EH (cell line): ENCODE results near the gene SYTL5.

Experiments used
- DNase-seq: peaks from one replicate; pipeline ENCODE4 v3.0.0-alpha.2; 2015; ENCODE audit warnings: low read depth

Gene SYTL5

DNA sequence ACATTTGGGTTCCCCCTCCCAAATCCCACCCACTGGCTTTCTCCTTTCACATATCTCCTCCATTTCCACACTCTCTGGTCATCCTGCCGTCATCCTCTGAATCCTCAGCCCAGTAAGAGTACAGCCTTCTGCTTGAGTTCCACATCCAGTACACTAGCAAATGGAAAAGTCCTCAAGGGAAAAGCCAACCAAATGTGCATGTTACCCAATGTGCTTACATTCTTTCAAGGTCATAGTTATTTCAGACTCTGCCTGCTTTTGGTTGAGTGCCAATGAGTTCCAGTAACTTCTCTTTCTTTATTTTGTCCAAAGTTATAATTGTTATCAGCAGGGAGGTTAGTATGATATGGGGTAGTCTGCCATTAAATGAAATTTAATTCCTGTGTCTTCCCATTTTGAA, 136.3 kb downstream of the SYTL5 start:
- peak; percentile 17 for DNase-seq

DNA sequence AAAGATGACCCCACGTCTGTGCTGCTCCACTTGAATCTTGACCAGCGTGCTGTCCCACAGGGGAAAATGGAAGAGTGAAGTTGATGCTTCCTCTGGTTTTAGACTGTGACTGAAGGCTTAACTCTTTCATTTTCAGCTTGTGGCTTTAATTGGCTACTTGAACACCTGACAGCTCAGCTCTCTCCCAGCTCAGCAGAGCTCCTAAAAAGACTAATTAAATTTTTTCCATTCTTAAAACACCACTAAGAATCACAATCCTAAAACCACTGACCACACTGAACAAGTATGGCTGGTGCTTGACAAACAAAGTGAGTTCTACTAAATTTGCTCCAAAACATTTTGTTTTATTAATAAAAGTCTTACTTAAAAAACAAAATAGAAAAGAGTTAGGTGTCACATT, 142.7 kb downstream of the SYTL5 start:
- DNase-seq: no peak

DNA sequence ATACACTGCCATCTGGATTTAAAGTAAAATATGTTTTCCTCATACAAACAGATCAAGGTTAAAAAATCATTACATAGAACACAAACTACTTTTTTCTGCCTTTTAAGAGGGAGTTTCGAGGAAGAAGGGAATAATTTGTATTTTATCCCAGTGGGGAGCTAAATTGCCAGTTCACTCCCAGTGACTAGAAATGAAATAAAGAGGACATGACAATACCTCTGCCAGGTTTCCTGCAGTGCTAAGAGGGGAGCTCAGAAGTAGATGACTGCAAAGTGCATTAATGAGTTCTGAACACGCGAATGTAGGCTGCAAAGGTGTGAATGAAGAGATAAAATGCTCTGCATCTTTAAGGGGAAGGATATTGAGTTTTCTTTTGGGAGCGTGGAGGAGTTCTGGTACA, 144.6 kb downstream of the SYTL5 start:
- DNase-seq: no peak

DNA sequence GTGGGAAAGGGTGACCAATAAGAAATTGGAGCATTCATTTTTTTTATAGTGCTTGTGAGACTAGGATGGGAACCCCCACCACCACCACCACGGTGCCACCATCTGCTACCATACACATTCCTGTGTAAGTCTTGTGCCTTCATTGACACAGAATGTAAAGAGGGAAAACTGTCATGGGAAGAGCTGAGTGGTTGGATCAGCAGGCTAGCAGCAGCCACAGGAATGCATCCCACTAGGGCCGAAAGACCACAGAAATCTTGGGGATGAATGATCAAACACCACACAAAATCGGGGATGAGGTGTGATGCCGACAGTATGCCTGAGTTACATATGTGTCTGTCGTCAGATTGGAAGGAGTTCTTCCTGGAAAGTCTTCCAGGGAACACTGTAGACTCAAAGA, 145.1 kb downstream of the SYTL5 start:
- peak; percentile 13 for DNase-seq

DNA sequence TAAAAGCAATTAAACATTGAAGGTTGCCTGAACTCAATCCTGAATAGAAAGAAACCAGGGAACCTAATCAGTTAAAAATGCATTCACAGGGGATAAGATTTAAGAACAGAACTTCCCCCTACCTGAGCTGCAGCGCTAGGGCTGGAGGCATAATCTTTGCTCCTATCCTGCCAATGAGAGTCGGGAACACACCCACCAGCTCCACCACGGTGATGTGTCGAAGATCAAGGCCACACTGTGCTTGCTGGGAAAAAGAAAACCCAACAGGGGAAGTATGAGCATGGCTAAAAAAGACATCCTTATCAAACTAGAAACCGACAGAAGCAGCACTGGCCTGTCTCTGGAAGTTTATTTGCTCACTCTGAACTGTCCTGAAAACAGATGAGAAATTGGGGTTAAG, 148.0 kb downstream of the SYTL5 start:
- no peak for DNase-seq

DNA sequence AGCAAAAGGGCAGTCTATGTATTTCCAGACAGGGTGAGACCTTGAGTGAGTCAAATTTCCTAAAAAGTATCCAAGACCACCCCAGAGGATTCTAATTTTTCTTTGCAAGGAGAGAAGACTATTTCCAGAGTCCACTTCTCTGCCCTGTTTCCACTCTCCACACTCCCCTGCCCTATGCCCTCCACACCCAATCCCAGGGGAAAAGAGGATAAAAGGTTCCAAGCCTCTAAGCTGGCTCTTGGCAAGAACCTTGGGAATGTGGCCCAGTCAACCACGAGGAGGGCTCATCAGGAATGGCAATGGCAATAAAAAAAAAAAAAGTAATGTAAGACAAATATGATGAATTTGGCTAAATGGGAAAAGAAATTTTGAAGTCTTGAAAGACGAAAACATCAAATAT, 148.5 kb downstream of the SYTL5 start:
- DNase-seq: no peak

DNA sequence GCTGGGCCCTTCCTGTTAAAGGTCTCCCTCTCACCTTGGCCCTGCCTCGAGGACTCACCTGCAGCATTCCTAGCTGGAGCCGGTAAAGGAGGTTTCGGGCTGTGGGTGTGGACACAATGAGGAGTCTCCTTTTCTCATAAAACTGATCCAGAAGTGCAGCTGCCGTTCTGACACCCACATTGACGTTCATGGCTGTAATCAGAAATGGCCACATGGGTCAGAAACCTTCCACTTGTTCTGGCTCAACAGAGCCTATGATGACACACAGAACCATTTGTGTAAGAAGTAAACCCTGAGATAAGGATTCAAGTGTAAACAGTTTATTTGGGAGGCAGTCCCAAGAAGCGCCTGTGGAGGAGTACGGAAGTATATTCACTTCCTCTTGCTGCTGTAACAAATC, 150.5 kb downstream of the SYTL5 start:
- DNase-seq: no peak

DNA sequence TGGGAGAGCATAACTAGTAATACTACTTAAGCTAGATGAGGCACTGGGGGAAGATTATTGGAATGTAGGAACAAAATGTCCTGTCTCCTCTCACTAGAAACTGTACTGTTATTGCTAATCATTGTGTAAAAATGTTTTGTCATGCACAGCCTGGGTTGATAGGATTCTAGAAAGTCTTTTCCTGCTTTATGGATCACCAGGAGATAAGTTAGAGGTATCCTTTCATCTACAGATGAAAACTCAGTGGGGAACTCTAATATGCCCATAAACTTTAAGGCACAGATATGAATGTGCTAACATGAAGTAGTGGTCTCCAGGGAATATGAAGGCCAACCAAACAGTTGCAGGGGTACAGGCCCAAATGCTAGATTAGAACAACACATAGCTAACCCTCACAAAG, 156.8 kb downstream of the SYTL5 start:
- DNase-seq: no peak

DNA sequence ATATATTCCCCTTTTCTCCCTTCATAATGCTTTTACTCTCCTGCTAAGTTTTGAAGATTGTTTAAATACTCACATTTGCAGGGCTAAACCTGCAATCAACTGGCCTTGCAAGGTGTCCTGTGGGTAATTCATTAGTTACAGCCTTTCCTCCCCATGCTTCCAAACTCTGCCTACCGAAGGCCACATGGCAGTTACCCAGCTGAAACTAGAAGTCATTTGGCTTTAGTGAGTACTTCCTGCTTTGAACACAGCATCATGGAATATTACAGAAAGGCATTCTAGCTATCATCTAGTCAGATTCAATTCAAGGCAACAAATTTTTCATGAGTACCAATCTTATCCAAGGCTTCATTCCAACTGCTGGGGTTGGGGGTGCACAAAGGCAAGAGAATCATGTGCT, 158.7 kb downstream of the SYTL5 start:
- DNase-seq: no peak

DNA sequence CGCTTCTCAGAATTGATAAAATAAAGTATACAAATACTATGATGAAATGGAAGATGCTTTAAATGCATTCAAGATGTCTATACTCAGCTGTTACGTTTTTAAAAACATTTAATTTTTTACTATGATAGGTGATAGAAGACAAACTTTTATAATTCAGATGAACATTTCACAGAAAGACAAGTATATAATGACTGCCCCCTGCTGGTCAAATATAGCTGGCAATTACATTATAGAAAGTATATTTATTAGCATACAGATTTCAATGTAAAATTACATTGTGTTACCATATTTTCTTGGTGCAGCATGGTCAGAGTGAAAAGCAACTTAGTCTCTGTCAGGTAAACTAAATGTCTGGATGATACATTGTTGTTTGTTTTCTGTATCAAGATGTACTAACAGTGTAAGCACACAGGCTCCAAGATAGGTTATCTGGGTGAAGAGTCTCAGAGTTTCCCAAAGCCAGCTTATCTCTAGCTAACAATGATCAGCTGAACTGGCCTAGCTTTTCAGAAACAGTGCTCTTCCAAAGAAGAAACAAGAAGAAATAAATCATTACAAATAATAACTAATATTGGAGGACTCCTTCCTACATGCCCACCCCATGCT, 160.2 kb downstream of the SYTL5 start:
- peak; percentile 23 for DNase-seq

DNA sequence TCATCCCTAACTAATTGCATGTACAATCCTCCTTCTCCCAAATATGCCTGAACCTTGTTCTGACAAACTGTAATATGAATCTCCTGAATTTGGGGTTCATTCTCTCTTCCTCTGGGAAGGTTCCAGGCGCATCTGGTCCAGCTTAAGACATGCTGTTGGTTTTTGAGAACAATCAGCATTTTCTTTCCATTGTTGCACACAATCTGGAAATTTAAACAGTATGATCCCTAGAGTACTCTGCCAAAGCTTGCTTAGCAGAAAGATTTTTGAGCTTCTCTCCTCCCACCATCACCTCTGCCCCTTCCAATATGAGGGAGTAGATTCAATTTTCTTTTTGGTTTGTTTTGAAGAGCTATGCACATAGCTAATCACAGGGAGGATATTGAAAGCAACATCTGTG, 164.2 kb downstream of the SYTL5 start:
- DNase-seq: no peak

DNA sequence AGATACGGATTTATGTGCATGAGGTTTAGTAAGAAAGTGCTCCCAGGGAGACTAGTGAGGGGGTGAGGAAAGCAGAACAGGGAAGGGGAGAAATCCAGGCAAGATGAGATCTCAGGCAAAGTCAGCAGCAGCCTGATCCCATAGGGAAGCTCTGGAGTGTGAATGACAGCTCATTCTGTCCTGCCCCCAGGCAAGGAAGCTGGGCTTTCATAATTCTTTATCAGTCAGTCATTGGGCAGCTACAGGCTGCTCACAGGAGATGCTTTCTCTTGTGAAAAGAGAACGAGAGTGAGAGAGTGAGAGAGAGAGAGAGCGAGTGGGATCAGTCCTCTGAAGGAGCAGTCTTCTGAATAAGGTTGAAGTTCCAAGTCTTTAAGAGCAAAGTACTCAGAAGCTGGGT, 166.2 kb downstream of the SYTL5 start:
- peak; percentile 38 for DNase-seq

DNA sequence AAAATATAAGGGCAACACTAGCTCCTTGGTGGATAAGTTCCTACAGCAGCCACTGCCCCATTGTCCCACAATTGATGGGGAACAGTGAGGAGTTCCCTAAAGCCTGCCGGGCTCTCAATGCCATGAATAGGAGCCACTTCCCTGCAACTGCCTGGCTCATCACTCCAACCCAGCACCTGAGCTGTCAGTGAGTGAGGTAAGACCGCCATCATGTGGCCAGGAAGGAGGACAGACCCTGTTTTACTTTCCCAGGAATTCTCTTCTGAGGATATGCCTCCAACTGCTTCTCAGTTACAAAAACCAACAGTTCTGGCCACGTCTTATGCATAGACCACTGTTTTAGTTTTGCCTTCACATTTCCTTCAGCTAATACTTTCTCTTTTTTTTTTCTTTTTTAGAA, 168.8 kb downstream of the SYTL5 start:
- peak; percentile 34 for DNase-seq

DNA sequence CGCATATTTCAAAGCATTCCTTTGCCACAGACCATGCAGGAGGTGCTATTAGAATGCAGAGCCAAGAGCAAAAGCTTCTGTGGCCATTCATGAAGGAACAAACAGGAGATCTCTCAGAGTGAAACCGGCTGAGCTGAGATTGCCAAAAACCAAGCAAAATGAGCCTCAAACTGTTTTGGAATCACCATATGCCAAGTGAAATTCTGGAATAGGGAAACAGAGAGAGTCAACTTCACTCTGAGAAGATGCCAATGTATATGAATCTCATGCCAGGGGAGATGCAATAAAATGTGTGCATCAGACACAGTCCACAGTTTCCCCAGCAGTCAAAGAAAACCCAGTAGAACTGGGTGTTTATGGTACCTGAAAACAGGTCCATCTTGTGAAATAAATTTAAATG, 172.0 kb downstream of the SYTL5 start:
- DNase-seq: no peak
